ENCODE data around the gene KCNIP4. TPM values are rescaled to one million over a fixed set of nuclear protein-coding genes. Genes with fewer than 3 reads are reported as not detected.

Gene KCNIP4
- total and polyA plus RNA-seq, 12 donors = 0.15 TPM; not detected in 11

- Histone ChIP-seq H3K9me3 (peaks cover 0 to 20% (median 0%) of the 10 kb centered on the region in 11 donors), H3K4me1 (no peaks in the 10 kb centered on the region), H3K27me3 (no peaks in the 10 kb centered on the region), H3K4me3 (no peak overlapping the region), H3K27ac (no peak overlapping the region), H3K36me3 (no peaks in the 10 kb centered on the region)
- WGBS, 2 donors = 39 to 40% methylated on average over 4 of the region's 4 CpGs
- DNase-seq (no peak), ATAC-seq (no peak)
- intact Hi-C loops (cut with DNase I) = no loop called here
- TF ChIP-seq, protein P1, sequence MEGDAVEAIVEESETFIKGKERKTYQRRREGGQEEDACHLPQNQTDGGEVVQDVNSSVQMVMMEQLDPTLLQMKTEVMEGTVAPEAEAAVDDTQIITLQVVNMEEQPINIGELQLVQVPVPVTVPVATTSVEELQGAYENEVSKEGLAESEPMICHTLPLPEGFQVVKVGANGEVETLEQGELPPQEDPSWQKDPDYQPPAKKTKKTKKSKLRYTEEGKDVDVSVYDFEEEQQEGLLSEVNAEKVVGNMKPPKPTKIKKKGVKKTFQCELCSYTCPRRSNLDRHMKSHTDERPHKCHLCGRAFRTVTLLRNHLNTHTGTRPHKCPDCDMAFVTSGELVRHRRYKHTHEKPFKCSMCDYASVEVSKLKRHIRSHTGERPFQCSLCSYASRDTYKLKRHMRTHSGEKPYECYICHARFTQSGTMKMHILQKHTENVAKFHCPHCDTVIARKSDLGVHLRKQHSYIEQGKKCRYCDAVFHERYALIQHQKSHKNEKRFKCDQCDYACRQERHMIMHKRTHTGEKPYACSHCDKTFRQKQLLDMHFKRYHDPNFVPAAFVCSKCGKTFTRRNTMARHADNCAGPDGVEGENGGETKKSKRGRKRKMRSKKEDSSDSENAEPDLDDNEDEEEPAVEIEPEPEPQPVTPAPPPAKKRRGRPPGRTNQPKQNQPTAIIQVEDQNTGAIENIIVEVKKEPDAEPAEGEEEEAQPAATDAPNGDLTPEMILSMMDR (IDR thresholded peaks at IDR 0.05) = no peak
Observed at GRCh38 chr4:21387683-21388082, 560.9 kb downstream of the KCNIP4 start.

DNA sequence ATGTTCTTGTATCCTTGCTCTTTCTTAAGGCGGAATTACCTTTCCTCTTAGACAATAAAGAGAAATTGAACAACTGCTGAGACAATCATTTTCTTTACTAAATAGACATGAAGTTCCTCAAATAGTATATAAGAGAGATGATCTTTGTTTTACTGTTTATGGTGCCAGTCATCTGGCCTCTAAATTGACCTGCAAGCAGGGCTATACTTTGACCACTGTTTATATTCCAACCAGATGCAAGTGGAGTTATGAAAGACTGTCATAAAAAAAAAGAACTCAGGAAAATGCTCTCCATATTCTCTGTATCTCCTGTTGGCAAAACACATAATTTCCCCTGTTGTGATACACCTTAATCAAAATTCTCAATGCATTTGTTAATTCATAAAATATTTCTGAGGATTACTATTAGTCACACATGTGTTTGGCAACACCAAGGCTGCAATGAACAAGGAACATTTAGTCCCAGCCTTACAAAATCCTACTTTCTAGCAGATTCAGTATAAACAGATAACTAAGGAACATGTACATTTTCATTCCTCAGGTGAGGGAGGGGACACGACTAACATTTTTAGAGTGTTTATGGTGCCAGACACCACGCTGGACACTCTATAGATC lies 562.3 kb downstream of the KCNIP4 start:
- 68 to 77% methylated on average over 3 of the region's 3 CpGs for WGBS, 2 donors
- Histone ChIP-seq H3K9me3 (peaks cover 0 to 18% (median 0%) of the 10 kb centered on the region in 11 donors), H3K27me3 (no peaks in the 10 kb centered on the region), H3K36me3 (no peaks in the 10 kb centered on the region), H3K27ac (no peak overlapping the region), H3K4me3 (no peak overlapping the region), H3K4me1 (no peaks in the 10 kb centered on the region)
- DNase-seq (no peak), ATAC-seq (no peak)
- intact Hi-C loops (cut with DNase I) = no loop called here
- TF ChIP-seq, protein P1 (IDR thresholded peaks at IDR 0.05) = no peak

- no peak for DNase-seq
- Histone ChIP-seq H3K4me1 (no peaks in the 10 kb centered on the region), H3K4me3 (no peak overlapping the region), H3K36me3 (no peaks in the 10 kb centered on the region), H3K27ac (no peak overlapping the region), H3K27me3 (no peaks in the 10 kb centered on the region), H3K9me3 (peaks cover 0 to 16% (median 0%) of the 10 kb centered on the region in 11 donors)
- ATAC-seq = no peak
- TF ChIP-seq, protein P1 (IDR thresholded peaks at IDR 0.05) = no peak
- WGBS, 2 donors = 76 to 82% methylated on average over 4 of the region's 4 CpGs
- intact Hi-C loops (cut with DNase I) = no loop called here
Observed at GRCh38 chr4:21385706-21386105, 562.9 kb downstream of the KCNIP4 start.

DNA sequence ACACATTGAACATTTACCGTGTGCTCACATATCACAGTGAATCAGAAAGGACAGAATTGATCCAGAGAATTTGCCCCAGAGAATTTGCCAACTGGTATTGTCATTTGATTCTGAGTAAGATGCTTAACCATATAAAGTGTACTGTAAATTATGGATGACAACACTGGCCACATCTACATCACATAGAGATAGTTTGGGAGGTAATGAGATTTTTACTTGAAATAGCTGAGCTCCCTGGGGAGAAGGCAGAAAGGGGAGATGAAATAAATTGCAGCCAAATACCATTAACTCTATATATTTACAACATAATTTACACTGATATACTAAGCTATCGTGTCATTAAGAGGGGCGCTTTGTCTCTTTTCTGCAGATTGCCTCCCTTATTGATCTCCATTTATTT lies 564.0 kb downstream of the KCNIP4 start:
- peaks cover 0 to 16% (median 0%) of the 10 kb centered on the region in 11 donors for H3K9me3 ChIP-seq
- DNase-seq = no peak
- no peak for ATAC-seq
- no peak overlapping the region for H3K4me3 ChIP-seq
- H3K27ac ChIP-seq = no peak overlapping the region
- intact Hi-C loops (cut with DNase I) = no loop called here
- WGBS, 2 donors = 86 to 91% methylated on average over 3 of the region's 3 CpGs
- H3K36me3 ChIP-seq = no peaks in the 10 kb centered on the region
- TF ChIP-seq, protein P1 (IDR thresholded peaks at IDR 0.05) = no peak
- no peaks in the 10 kb centered on the region for H3K4me1 ChIP-seq
- no peaks in the 10 kb centered on the region for H3K27me3 ChIP-seq

All from heart right ventricle (tissue), 16 donors.